ENCODE data around the gene ARHGAP23. TPM values are rescaled to one million over a fixed set of nuclear protein-coding genes. Genes with fewer than 3 reads are reported as not detected.

Gene ARHGAP23
- total RNA-seq, 1 donor from 2014 or later, result 157 TPM

DNA sequence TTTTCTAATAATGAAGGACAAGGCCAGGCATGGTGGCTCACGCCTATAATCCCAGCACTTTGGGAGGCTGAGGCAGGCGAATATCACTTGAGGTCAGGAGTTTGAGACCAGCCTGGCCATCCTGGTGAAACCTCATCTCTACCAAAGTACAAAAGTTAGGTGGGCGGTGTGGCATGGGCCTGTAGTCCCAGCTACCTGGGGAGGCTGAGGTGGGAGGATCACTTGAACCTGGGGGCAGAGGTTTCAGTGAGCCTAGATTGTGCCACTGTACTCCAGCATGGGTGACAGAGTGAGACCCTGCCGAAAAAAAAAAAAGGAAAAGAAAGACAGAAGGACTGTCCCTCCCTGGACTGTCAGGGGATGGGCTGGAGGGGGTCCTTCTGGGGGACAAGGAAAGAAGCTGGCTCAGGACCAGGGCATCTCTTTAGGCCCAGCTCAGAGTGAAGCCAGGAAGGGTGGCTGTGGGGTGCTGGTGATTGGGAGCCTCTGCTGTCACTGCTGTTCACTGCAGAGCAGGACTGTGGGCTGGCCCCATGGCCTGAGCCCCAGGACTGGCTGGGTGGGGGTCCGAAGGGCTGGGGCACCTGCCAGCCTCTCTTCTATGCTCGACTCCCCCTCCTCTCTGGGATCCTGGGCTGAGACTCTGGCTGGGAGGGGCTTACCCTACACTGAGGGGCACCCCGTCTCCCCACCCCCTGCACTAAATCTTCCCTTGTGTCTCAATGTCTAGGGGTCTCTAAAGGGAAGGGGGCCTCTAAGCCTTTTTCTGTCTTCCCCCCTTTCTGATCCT is 909 bp upstream of the ARHGAP23 start:
- Mint-ChIP-seq H3K27me3 (ENCODE audit: low read depth) (no peaks in the 10 kb centered on the region), H3K4me1 (ENCODE audit: low read depth) (peaks cover 73% of the 10 kb centered on the region)
- DNase-seq (ENCODE audit: low spot score), result no peak

DNA sequence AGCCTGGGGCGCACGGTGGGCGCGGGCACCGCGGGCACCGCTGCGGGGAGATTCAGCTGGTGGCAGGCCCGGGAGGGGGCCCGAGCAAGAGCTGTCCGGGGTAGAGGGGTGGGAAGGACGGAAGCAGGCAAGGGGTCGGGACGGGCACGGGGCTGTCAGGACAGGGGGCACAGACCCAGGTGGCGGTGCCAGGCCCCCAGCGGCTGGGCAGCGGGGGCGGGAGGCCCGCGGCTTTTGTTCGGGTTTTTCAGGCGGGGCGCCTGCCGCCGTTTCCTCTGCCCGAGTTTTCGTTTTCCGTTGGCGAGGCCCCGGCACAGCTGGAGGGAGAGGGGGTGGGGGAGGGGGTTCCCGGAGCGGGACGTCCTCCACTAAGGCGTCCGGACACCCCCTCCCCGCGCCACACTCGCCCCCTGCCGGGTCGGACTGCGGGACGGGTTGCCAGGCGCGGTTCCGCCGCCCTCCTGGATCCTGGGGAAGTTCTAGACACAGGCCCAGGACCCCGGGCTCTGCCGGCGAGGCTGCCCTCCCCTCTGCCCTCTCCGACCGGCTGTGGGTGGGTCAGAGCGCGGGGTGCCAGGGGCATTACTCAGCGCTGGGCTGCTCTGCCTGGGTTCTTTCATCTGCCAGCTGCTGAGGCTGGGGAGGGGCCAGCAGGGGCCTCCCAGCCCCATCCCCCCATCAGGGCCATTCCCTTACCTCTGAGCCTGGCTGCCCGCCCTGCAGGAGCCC is 543 bp downstream of the ARHGAP23 start:
- Mint-ChIP-seq H3K4me1 (ENCODE audit: low read depth) (peaks cover 67% of the 10 kb centered on the region), H3K27me3 (ENCODE audit: low read depth) (no peaks in the 10 kb centered on the region), H3K27ac (ENCODE audit: unreplicated experiment) (peak overlapping the region; percentile 84), H3K4me3 (ENCODE audit: unreplicated experiment) (peak overlapping the region; percentile 71), H3K9me3 (ENCODE audit: low read depth) (no peaks in the 10 kb centered on the region), H3K36me3 (ENCODE audit: low read depth) (no peaks in the 10 kb centered on the region)
- no peak for DNase-seq (ENCODE audit: low spot score)
- TF ChIP-seq, protein P1, sequence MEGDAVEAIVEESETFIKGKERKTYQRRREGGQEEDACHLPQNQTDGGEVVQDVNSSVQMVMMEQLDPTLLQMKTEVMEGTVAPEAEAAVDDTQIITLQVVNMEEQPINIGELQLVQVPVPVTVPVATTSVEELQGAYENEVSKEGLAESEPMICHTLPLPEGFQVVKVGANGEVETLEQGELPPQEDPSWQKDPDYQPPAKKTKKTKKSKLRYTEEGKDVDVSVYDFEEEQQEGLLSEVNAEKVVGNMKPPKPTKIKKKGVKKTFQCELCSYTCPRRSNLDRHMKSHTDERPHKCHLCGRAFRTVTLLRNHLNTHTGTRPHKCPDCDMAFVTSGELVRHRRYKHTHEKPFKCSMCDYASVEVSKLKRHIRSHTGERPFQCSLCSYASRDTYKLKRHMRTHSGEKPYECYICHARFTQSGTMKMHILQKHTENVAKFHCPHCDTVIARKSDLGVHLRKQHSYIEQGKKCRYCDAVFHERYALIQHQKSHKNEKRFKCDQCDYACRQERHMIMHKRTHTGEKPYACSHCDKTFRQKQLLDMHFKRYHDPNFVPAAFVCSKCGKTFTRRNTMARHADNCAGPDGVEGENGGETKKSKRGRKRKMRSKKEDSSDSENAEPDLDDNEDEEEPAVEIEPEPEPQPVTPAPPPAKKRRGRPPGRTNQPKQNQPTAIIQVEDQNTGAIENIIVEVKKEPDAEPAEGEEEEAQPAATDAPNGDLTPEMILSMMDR (IDR thresholded peaks at IDR 0.05), result peak; percentile 13

More for the DNA sequence above, 909 bp upstream of the ARHGAP23 start:
- TF ChIP-seq, protein P1 (IDR thresholded peaks at IDR 0.05), result no peak
- Mint-ChIP-seq H3K9me3 (ENCODE audit: low read depth) (no peaks in the 10 kb centered on the region), H3K36me3 (ENCODE audit: low read depth) (no peaks in the 10 kb centered on the region), H3K27ac (ENCODE audit: unreplicated experiment) (peak overlapping the region; percentile 90), H3K4me3 (ENCODE audit: unreplicated experiment) (peak overlapping the region; percentile 76)

DNA sequence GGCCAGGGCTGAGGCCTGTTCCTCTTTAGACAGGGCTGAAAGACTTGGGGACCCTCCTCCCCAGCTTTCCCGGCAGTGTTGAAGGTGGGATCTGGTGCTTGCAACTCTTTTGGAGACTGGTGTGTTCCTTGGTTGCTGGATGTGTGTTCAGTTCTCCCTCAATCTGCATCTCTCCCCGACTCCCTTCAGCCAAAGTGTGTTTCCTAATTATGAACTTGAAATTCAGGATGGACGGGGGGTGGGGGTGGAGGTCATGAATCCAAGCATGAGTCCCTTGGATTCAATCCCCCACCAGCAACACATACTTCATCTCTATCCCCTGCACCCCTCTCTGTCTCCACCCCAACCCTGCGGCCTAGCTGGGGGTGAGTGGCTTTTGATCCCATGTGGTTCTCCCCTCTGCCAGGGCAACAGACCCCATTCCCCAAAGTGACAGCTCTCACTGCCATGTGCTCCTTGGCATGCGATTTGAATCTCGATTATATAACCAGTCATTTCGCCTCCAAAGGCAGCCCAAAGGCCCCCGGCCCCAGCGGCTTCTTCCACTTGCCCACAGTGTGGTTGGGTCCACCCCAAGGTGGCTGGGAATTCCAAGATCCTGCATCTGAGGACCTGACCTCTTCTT is 1.3 kb downstream of the ARHGAP23 start:
- DNase-seq (ENCODE audit: low spot score), result no peak
- Mint-ChIP-seq H3K4me1 (ENCODE audit: low read depth) (peaks cover 66% of the 10 kb centered on the region), H3K36me3 (ENCODE audit: low read depth) (no peaks in the 10 kb centered on the region), H3K27me3 (ENCODE audit: low read depth) (no peaks in the 10 kb centered on the region), H3K4me3 (ENCODE audit: unreplicated experiment) (peak overlapping the region; percentile 71), H3K9me3 (ENCODE audit: low read depth) (no peaks in the 10 kb centered on the region), H3K27ac (ENCODE audit: unreplicated experiment) (peak overlapping the region; percentile 84)
- TF ChIP-seq, protein P1 (IDR thresholded peaks at IDR 0.05), result no peak

DNA sequence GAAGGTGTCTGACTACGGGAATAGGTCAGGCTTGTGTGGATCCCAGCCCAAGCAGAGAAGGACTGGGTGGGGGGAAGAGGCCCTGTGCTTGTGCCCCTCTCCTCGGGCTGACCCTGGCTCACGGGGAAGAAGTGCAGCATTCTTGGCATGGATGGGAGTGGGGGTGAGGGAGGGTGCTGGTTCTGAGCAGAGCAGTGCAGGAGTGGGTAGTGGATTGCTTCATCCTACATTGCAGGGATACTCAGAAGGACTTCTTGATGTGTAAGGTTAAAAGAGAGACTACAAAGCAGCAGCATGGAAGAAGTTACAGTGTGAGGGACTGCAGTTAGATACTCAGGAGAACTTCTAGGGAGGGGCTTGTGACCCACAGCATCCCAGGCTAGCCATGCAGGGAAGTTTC is 2.1 kb downstream of the ARHGAP23 start:
- H3K4me3 Mint-ChIP-seq (ENCODE audit: unreplicated experiment), result peak overlapping the region; percentile 71
- no peak for DNase-seq (ENCODE audit: low spot score)
- H3K27ac Mint-ChIP-seq (ENCODE audit: unreplicated experiment), result peak overlapping the region; percentile 84
- no peaks in the 10 kb centered on the region for H3K9me3 Mint-ChIP-seq (ENCODE audit: low read depth)
- H3K27me3 Mint-ChIP-seq (ENCODE audit: low read depth), result no peaks in the 10 kb centered on the region
- peaks cover 2% of the 10 kb centered on the region for H3K36me3 Mint-ChIP-seq (ENCODE audit: low read depth)
- TF ChIP-seq, protein P1 (IDR thresholded peaks at IDR 0.05), result no peak
- H3K4me1 Mint-ChIP-seq (ENCODE audit: low read depth), result peaks cover 66% of the 10 kb centered on the region

DNA sequence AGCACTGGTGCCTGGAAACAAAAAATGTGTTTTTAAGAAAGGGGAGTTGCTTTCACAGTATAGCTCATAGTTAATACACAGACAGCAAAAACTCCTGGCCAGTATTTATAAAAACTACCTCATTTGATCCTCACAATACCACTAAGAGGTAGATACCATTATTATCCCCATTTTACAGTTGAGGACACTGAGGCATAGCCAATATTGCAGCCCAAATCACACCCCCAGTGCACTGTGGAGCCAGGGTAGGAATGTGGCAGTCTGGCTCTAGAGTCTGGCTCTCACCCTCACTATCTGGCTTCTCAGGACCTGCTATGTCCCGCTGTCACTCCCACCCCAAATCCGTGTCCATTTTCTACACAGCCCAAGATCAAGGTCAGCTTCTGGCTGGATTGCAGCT is 2.6 kb downstream of the ARHGAP23 start:
- Mint-ChIP-seq H3K36me3 (ENCODE audit: low read depth) (peaks cover 2% of the 10 kb centered on the region), H3K27ac (ENCODE audit: unreplicated experiment) (peak overlapping the region; percentile 84), H3K4me3 (ENCODE audit: unreplicated experiment) (no peak overlapping the region), H3K27me3 (ENCODE audit: low read depth) (no peaks in the 10 kb centered on the region), H3K9me3 (ENCODE audit: low read depth) (no peaks in the 10 kb centered on the region), H3K4me1 (ENCODE audit: low read depth) (peaks cover 64% of the 10 kb centered on the region)
- DNase-seq (ENCODE audit: low spot score), result no peak
- TF ChIP-seq, protein P1 (IDR thresholded peaks at IDR 0.05), result no peak

Data from chondrocyte (in vitro differentiated cells).